ENCODE results near the gene SNUPN. TPM values are rescaled to one million over a fixed set of nuclear protein-coding genes. Genes with fewer than 3 reads are reported as not detected.

The SNUPN gene
- total and polyA plus RNA-seq, 10 of the 15 experiments (the other 5 are each of a cell fraction or from before 2014, with no cell fraction given): 19.0 to 50.3 (median 32.5) TPM

DNA sequence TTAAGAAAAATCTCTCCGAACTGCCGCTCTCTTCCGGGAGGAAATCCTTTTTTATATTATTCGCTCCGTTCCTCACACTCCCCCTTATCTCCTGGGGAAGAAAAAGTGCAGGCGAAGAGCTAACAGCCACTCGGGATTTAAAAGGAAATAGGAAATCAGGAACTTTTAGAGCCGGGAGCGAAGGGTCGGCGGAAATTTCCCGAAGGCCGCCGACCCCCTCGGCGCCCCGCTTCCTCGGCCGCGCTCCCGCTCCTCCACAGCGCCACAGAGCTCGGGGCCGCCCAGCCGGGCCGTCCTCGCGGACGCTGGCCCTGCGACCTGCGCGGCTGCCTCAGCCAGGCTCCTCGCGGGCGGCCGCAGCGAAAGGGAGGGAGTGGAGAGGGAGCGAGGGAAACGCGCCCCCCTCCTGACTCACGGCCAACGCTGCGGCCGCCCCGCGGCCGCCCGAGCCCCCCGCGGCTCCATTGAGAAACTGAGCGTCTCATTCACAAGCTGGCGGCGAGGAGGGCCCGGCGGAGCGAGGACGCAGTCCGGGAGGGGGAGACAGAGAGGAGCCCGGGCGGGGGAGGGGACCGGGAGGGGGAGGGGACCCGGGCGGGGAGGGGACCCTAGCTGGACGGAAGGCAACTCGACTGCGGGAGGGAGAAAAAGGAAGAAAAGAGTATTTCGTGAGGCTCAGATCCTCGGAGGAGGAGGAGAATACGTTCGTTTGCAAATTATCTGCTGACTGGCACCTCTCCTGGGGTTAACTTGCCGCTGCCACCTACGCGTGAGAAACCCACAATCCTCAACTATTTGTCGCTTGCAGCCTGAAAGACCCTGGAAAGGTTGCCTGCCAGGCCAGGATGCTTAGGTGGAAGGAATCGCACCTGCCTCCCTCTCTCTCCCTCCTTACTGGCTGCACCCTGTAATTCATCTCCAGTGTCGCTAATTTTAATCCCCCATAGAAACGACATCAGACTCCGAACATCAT, 46.3 kb downstream of the SNUPN start, which contains the start of gene PTPN9 (continued):
- TF ChIP-seq STAT1 (conservative IDR thresholded peaks at IDR 0.05): 0 out of 2 replicates have a peak, but pooled peaks have one; percentile 45
- no peak for TF ChIP-seq TCF3 (IDR thresholded peaks at IDR 0.05; ENCODE audit: borderline replicate concordance, insufficient read depth, low read depth, low read length)
- TF ChIP-seq CHD4 (IDR thresholded peaks at IDR 0.05): no peak
- no peak for TF ChIP-seq MEF2A (IDR thresholded peaks at IDR 0.05; ENCODE audit: insufficient read depth, low read depth, low read length)
- TF ChIP-seq SMC3 (IDR thresholded peaks at IDR 0.05; ENCODE audit: borderline replicate concordance, low read length): no peak
- TF ChIP-seq ZNF384 (IDR thresholded peaks at IDR 0.05; ENCODE audit: borderline replicate concordance, low read depth, low read length): no peak
- TF ChIP-seq NBN (IDR thresholded peaks at IDR 0.05): 0 out of 2 replicates have a peak, but pooled peaks have one; percentile 17
- TF ChIP-seq CREM (IDR thresholded peaks at IDR 0.05; ENCODE audit: low read depth): no peak
- TF ChIP-seq YY1 (IDR thresholded peaks at IDR 0.05; ENCODE audit: low read depth, low read length): peak; percentile 80
- TF ChIP-seq SMARCA5 (IDR thresholded peaks at IDR 0.05): peak; percentile 14; the same call in 1 of the 2 replicates
- TF ChIP-seq ZNF24 (IDR thresholded peaks at IDR 0.05): peak; percentile 52; the same call in 1 of the 2 replicates
- TF ChIP-seq, protein P1, sequence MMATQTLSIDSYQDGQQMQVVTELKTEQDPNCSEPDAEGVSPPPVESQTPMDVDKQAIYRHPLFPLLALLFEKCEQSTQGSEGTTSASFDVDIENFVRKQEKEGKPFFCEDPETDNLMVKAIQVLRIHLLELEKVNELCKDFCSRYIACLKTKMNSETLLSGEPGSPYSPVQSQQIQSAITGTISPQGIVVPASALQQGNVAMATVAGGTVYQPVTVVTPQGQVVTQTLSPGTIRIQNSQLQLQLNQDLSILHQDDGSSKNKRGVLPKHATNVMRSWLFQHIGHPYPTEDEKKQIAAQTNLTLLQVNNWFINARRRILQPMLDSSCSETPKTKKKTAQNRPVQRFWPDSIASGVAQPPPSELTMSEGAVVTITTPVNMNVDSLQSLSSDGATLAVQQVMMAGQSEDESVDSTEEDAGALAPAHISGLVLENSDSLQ (IDR thresholded peaks at IDR 0.05): peak; percentile 70; the same call in 1 of the 2 replicates
- TF ChIP-seq BACH1 (IDR thresholded peaks at IDR 0.05; ENCODE audit: borderline replicate concordance): peak; percentile 14; the same call in 1 of the 2 replicates
- TF ChIP-seq, protein P2, sequence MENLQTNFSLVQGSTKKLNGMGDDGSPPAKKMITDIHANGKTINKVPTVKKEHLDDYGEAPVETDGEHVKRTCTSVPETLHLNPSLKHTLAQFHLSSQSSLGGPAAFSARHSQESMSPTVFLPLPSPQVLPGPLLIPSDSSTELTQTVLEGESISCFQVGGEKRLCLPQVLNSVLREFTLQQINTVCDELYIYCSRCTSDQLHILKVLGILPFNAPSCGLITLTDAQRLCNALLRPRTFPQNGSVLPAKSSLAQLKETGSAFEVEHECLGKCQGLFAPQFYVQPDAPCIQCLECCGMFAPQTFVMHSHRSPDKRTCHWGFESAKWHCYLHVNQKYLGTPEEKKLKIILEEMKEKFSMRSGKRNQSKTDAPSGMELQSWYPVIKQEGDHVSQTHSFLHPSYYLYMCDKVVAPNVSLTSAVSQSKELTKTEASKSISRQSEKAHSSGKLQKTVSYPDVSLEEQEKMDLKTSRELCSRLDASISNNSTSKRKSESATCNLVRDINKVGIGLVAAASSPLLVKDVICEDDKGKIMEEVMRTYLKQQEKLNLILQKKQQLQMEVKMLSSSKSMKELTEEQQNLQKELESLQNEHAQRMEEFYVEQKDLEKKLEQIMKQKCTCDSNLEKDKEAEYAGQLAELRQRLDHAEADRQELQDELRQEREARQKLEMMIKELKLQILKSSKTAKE (IDR thresholded peaks at IDR 0.05; ENCODE audit: low read depth, poor library complexity, severe bottlenecking): no peak
- TF ChIP-seq TAF1 (IDR thresholded peaks at IDR 0.05; ENCODE audit: borderline replicate concordance, low read depth, low read length): peak; percentile 63; the same call in 1 of the 2 replicates
- TF ChIP-seq BHLHE40 (IDR thresholded peaks at IDR 0.05; ENCODE audit: borderline replicate concordance in 1 of 2, low read depth in 2 of 2, low read length in 1 of 2): 0 out of 4 replicates have a peak, but pooled peaks of 1 of the 2 experiments have one; percentile 5
- 0 out of 2 replicates have a peak, but pooled peaks have one; percentile 36 for TF ChIP-seq SMAD5 (IDR thresholded peaks at IDR 0.05; ENCODE audit: low read depth)
- no peak for TF ChIP-seq MYB (IDR thresholded peaks at IDR 0.05; ENCODE audit: borderline replicate concordance, low read depth, low read length)
- TF ChIP-seq, protein P3, sequence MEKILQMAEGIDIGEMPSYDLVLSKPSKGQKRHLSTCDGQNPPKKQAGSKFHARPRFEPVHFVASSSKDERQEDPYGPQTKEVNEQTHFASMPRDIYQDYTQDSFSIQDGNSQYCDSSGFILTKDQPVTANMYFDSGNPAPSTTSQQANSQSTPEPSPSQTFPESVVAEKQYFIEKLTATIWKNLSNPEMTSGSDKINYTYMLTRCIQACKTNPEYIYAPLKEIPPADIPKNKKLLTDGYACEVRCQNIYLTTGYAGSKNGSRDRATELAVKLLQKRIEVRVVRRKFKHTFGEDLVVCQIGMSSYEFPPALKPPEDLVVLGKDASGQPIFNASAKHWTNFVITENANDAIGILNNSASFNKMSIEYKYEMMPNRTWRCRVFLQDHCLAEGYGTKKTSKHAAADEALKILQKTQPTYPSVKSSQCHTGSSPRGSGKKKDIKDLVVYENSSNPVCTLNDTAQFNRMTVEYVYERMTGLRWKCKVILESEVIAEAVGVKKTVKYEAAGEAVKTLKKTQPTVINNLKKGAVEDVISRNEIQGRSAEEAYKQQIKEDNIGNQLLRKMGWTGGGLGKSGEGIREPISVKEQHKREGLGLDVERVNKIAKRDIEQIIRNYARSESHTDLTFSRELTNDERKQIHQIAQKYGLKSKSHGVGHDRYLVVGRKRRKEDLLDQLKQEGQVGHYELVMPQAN (conservative IDR thresholded peaks at IDR 0.05): peak; percentile 37; the same call in 1 of the 2 replicates
- no peak for TF ChIP-seq ESRRA (IDR thresholded peaks at IDR 0.05; ENCODE audit: low read length)
